HG02678 (cell line): Measurements from ENCODE around the gene PATL1.
"Not testable (repeated sequence)": the region's sequence is repeated elsewhere in the genome, so short reads cannot be mapped to it uniquely, and the experiment has no call there.

ENCODE experiments used
- ATAC-seq: cut with Tn5 transposase; IDR thresholded peaks from one replicate; pipeline ENCODE4 v1.9.1; 2021; ENCODE audit warnings: mild to moderate bottlenecking, moderate library complexity; ENCODE audit not compliant: unreplicated experiment

The PATL1 gene

DNA sequence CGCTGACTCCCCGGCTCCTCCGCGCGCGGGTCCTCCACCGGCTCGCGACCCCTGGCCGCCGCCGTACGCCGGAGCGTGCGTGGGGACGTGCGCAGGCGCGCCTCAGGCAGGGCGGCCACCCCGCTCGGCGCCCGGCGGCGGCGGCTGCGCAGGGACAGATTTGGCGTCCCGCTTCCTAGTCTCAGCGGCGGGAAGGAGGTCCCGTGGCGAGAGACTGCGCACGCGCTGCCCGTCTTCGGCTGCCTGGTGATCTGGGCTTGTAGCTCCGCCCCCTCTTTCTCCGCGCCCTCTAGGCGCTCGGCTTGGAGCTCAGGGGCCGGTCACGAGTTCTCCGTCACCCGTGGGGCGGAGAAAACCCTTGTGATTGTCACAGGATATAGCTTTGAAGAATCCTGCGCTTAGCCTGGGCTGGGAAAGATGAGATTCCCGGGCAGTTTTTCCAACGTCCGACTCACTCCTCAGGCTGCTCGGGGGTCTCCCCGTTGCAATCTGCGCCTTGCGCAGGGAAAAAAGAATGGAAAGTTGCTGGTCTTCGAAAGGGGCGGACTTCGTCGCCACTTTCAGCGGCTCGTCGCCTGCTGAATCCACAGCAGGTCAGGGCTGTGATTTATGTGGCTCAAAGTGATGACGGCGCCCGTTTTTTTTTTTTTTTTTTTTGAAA lies at the start of gene PATL1:
Gene PATL1, minus strand, starts transcription at position 88 of the 661 bp plus-strand sequence. CDS start 142 bp downstream, outside the sequence.
- ATAC-seq: peak; percentile 92

DNA sequence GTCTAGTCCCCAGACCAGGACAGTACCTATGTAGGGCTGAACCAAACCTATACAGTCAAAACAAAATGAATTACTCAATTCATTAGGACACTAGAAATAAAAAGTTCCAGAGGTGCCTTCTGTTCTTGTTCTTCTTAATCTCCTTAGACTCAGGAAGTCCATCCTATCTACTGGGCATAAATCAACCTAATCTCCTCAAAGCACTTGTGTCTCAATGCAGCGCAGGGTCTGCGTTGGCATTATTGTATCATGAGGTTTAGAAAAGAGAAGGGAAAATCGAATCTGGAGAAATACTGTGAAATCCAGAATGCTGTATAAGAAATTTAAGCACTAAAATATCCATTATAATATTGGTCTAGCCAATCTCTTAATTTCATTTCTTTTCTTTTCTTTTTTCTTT lies 47.2 kb upstream of the PATL1 start:
- ATAC-seq: no peak

DNA sequence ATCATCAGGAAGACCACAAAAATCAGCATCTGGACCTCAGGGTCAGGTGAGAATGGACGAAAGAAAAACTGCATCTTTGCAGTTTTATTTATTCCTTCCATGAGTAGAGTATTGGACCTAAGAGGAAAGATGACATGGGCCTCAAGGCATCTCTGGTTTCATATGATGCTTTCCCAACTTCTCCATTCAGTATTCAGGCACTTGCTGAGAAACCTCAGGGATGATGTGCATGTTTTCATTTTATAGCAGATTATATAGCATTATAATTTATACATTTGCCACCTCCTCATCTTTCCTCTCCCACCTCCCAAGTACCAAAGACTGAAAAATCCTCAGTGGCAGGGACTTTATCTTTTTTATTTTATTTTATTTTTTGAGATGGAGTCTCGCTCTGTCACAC lies 44.9 kb upstream of the PATL1 start, which contains the start of gene OR10V1:
Gene OR10V1, minus strand, starts transcription at position 101 of the 400 bp plus-strand sequence. Its CDS starts 0 bp downstream, at position 101.
- no peak for ATAC-seq

DNA sequence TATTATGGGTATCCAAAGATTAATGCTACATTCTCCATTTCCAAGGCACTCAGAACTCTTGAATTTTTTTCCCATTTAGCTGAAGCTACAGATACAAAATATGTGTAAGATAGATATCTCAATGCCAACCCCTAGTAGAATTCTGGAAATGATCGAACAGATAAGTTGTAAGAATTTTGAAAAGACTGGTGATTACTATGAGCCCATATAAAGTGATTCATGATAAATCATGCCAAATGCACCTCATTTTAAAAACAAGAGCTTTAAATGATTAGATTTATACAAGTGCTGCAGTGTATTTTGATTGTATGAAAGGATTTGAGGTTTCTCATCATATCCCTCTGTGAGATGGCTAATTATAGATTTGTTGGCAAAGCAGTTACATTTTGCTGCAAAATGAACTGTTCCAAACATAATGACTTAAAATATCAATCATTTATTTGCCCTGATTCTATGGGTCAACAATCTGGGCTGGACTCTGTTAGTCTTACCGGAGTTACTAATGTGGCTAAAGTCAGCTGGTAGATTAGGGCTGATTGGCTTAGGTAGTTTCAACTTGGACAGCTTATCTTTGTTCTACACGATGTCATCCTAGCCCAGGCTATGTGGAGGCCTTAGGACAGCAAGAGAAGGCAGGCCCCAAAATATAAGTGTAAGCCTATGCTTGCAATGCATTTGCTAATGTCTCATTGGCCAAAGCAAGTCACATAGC lies 41.5 kb upstream of the PATL1 start:
- no peak for ATAC-seq

- no peak for ATAC-seq
Measured at GRCh38 chr11:59708537-59708936, 39.7 kb upstream of the PATL1 start.

DNA sequence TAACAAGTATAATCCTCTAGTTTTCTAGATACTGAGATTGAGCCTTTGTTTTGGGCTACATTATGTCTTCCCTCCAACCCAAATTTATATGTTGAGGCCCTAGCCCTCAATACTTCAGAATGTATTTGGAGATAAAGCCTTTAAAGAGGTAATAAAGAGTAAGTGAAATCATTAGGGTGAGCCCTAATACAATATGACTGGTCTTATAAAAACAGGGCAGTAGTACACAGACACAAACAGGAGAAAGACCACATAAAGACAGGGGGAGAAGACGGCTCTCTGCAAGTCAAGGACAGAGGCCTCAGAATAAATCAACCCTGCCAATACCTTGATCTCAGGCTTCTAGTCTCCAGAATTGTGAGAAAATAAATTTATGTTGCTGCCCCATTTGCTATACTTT lies 38.5 kb upstream of the PATL1 start:
- ATAC-seq: no peak

DNA sequence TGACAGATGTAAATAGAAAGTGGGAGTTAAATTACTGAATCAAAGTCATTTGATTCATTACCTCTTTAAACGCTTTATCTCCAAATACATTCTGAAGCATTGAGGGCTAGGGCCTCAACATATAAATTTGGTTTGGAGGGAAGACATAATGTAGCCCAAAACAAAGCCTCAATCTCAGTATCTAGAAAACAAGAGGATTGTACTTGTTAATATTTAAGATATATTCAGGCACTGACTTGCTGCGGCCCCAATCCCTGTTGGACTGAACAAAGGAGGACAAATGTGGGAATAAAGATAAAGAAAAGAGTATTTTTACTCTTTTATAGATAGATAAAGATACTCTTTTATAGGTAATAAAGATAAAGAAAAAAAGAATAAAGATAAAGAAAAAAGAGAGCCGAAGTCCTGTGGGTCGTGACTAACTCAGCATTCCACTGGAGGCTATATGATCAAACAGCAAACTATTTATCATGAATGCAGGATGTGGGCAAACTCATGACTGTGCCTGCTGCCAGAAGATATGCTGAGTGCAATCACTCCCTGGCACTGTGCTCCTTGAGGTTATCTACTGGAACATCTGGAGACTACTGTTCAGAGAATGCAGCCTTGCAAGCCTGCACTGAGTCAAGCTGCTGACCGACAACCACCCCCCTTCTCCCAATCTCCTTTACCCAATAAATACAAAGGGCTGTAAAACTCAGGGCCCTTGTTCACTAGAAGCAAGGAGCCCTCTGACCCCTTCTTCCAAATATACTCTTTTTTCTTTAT lies 37.9 kb upstream of the PATL1 start:
- ATAC-seq: no peak

DNA sequence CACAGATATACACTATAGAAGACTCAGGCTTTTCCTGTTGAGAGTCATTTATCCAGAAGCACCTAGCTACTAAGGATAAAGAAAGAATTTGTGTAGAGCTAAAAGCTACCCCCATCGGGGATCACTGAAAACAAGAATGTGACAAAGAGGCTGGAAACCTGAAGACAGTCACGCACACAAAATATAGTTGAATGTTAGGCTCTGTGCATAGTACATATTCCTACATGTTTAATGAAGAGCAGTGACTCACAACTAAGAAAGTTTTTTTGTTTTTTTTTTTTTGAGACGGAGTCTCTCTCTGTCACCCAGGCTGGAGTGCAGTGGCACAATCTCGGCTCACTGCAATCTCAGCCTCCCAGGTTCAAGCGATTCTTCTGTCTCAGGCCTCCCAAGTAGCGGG lies 36.5 kb upstream of the PATL1 start:
- ATAC-seq: no peak

DNA sequence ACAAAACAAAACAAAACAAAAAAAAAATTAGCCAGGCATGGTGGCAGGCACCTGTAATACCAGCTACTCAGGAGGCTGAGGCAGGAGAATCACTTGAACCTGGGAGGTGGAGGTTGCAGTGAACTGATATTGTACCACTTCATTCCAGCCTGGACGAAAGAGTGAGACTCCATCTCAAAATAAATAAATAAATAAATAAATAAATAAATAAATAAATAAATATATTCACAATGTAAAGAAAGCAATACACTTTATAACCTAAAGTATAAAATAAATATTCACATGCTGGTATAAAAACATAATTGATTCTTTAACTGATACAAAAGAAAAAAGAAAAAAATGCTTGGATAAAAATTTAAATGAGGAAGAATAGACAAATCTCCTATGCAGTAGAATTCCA lies 34.7 kb upstream of the PATL1 start:
- ATAC-seq: not testable (repeated sequence)

- ATAC-seq: not testable (repeated sequence)
Measured at GRCh38 chr11:59700157-59700556, 31.3 kb upstream of the PATL1 start.

DNA sequence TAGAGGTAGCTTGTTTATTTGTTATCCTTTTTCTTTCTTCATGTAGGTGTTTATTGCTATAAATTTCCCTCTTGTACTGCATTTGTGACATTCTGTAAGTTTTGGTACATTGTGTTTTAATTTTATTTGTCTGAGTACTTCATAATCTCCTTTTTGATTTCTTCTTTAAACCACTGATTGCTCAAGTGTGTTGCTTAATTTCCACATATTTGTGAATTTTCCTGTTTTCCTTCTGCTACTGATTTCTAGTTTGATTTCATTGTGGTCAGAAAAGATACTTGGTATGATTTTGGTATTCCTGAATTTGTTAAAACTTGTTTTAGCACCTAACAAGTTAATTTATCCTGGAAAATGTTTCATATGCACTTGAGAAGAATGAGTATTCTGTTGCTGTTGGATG lies 29.7 kb upstream of the PATL1 start:
- ATAC-seq: no peak

DNA sequence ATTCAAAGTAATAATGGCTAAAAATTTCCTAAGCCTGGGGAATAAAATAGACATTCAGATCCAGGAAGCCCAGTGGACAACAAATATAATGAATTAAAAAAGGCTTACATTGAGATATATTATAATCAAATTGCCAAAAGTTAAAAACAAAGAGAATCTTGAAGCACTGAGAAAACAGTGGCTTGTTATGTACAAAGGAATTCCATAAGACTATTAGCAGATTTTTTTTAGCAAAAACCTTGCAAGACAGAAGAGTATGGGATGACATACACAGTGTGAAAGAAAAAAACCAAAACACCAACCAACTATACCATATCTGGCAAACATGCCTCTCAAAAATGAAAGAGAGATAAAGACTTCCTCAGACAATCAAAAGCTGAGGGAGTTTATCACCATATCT lies 24.1 kb upstream of the PATL1 start:
- no peak for ATAC-seq

DNA sequence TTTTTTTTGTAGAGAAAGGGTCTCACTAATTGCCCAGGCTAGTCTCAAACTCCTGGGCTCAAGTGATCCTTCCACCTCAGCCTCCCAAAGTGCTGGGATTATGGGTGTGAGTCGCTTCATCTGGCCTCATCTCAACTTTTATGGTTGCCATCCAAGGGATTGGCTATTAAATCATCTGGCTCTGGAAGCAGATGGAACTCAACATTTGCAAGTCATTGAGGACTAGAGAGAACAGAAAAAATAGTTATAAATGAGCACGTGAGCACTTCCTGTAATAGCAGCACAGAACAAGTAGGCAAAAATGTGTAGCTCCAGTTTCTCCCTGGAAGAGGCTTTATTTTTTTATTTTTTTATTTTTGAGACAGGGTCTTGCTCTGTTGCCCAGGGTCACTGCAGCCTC lies 22.3 kb upstream of the PATL1 start:
- no peak for ATAC-seq

DNA sequence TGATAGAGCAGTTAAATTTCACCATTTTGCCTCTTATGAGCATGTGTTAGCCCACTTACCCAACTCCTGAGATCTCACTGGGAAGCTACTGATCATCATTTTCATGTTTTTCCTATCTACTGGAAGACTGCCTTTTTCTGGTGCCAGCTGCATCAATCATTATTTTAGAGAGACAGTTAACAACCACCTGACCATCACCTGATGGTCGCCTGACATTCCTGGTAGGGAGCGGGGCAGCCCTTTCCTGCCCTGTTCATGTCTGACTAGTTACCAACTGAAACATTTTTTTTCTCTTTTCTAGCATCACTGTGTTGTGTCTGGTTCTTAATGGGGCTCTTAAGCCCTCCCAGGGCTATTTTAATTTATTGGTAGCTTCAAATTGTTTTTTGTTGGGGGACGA lies 20.2 kb upstream of the PATL1 start:
- ATAC-seq: no peak

DNA sequence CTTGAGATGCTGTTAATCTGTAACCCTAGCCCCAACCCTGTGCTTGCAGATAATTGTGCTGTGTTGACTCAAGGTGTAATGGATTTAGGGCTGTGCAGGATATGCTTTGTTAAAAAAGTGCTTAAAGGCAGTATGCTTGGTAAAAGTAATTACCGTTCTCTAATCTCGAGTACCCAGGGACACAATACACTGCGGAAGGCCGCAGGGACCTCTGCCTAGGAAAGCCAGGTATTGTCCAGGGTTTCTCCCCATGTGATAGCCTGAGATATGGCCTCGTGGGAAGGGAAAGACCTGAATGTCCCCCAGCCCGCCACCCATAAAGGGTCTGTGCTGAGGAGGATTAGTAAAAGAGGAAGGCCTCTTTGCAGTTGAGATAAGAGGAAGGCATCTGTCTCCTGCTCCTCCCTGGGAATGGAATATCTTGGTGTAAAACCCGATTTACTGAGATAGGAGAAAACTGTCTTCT lies 12.5 kb upstream of the PATL1 start:
- not testable (repeated sequence) for ATAC-seq

DNA sequence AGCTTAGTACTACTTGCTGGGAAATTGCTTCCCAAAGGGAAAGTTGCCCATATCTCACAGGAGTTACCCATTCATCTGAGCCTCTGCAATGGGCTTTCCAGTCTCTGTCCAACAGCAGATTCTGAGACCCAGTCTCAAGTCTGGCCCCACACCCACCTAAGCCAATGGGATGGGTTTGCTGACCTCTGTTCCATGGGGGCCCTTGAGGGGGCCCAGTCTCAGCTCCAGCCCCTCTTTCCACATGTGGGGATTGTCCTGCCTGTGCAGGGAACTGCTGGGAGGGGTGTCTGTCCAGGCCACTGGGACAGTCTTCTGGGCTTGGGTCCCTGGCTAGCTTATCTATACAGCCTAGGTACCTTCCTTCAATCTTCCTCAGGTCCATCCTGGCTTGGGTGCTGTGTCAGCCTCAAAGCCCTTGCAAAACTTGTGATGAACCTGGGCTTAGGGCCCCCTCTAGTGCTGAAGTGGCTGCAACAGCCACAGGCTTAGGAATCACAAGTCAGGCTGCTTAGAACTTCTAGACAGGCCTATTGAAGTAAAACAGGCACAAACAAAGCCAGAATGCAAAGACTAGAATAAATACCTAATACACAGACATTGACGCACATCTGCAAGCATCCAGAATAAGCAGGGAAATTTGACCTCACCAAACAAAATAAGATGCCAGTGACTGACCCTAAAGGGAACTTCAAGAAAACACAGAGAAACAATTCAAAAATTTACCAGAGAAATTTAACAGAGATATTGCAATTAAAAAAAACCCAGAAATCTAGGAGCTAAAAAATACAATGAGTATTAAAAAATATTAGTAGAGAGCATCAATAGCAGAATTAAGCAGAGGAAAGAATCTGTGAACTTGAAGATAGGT lies 11.7 kb upstream of the PATL1 start:
- ATAC-seq: peak; percentile 88

DNA sequence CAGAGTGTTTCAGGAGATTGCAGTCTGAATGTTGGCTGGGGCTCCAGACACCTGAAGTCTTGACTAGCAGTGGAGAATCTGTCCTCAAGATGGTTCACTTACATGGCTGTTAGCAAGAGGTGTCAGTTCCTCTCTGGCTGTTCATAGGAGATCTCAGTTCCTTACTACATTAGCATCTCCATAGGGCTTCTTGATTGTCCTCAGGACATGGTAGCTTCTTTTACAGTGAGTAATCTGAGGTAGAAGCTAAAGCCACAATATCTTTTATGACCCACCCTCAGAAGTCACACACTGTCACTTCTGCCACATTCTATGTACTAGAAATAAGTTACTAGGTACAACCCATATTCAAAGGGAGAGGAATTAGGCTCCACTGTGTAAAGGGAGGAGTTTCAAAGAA lies 10.5 kb upstream of the PATL1 start:
- ATAC-seq: no peak

GRCh38 chr11:59678813-59679165 lies 10.0 kb upstream of the PATL1 start:
- ATAC-seq: no peak

DNA sequence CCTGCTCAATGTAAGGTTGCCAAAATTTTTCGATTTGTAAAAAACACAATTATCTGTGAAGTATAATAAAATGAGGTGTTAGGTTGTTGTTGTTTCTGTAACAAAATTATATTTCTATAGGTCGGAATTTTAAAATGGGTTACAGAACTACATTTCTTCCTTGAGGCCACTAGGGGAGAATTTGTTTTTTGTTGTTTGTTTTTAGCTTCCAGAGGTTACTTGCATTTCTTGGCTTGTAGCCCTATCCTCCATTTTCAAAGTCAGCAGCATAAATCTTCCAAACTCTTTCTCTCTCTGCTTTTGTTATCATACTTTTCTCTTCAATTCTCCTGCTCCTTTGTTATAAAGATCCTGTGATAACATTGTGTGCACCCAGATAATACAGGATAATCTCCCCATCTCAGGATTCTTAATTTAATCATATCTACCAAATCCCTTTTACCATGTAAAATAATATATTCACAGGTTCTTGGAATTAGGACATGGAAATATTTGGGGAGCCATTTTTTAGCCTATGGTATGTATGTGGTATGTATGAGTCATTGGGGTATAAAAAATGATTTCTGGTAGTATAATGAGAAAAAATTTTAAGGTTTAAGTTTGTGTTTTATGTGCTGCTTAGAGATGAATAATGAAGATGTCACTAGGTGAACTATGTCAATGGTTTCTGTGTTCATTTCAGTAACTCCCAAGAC lies 9.4 kb upstream of the PATL1 start:
- no peak for ATAC-seq

DNA sequence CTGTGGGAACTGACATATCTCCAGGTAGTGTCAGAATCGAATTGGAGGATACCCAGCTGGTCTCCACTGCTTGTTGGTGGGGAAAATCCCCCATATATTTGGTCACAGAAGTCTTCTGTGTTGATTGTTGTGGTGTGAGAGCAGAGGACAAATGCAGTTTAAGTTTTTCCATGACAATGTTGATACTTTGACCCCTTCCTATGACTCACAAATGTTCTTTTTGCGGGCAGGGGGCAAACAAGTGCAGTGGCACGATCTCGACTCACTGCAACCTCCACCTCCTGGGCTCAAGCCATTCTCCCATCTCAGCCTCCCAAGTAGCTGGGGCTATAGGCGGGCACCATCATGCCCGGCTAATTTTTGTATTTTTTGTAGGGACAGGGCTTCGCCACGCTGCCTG lies 7.4 kb upstream of the PATL1 start:
- ATAC-seq: no peak
